Activated naive CD8-positive, alpha-beta T cell treated with anti-CD3 and anti-CD28 coated beads, Interleukin-2, amount 50 U/mL, for 24 hours (primary cell): ENCODE measurements around the gene OR5AU1.

ENCODE experiments used
- ATAC-seq: fragments of 150-1000 bp; cut with Tn5 transposase; one replicate; pipeline ENCODE4 v1.10.0; 2021
- DNase-seq: peaks from one replicate; pipeline ENCODE4 v3.0.0; 2021
- H3K27ac Mint-ChIP-seq: one replicate; pipeline ENCODE4 v1.8.0; 2021; ENCODE audit warnings: mild to moderate bottlenecking, mixed read lengths
- H3K27me3 Mint-ChIP-seq: one replicate; pipeline ENCODE4 v1.8.0; 2021; ENCODE audit warnings: mixed read lengths
- H3K36me3 Mint-ChIP-seq: one replicate; pipeline ENCODE4 v1.8.0; 2021; ENCODE audit warnings: low read depth, mixed read lengths
- H3K4me1 Mint-ChIP-seq: one replicate; pipeline ENCODE4 v1.8.0; 2021; ENCODE audit warnings: mixed read lengths
- H3K4me3 Mint-ChIP-seq: one replicate; pipeline ENCODE4 v1.8.0; 2021; ENCODE audit warnings: mild to moderate bottlenecking, moderate library complexity, mixed read lengths
- H3K9me3 Mint-ChIP-seq: one replicate; pipeline ENCODE4 v1.8.0; 2021; ENCODE audit warnings: mixed read lengths

OR5AU1 gene

GRCh38 chr14:21149641-21150367 is 6.1 kb downstream of the OR5AU1 start:
- DNase-seq (no peak), ATAC-seq (no peak)
- Mint-ChIP-seq H3K36me3 (no peaks in the 10 kb centered on the region), H3K9me3 (peaks cover 7% of the 10 kb centered on the region), H3K4me3 (no peak overlapping the region), H3K4me1 (no peaks in the 10 kb centered on the region), H3K27ac (no peak overlapping the region), H3K27me3 (peaks cover 4% of the 10 kb centered on the region)

- Mint-ChIP-seq H3K27ac (no peak overlapping the region), H3K27me3 (peaks cover 6% of the 10 kb centered on the region)
These were observed 10.4 kb downstream of the OR5AU1 start for GRCh38 chr14:21145437-21145836.

GRCh38 chr14:21142357-21142756 is 13.5 kb downstream of the OR5AU1 start:
- DNase-seq = no peak
- peaks cover 9% of the 10 kb centered on the region for H3K27me3 Mint-ChIP-seq
- no peak for ATAC-seq
- H3K9me3 Mint-ChIP-seq = peaks cover 7% of the 10 kb centered on the region
- no peak overlapping the region for H3K4me3 Mint-ChIP-seq
- H3K27ac Mint-ChIP-seq = no peak overlapping the region
- H3K36me3 Mint-ChIP-seq = no peaks in the 10 kb centered on the region
- no peaks in the 10 kb centered on the region for H3K4me1 Mint-ChIP-seq

More at GRCh38 chr14:21145437-21145836, 10.4 kb downstream of the OR5AU1 start:
- Mint-ChIP-seq H3K36me3 (no peaks in the 10 kb centered on the region), H3K9me3 (peaks cover 7% of the 10 kb centered on the region), H3K4me1 (no peaks in the 10 kb centered on the region), H3K4me3 (no peak overlapping the region)
- ATAC-seq (no peak), DNase-seq (no peak)

GRCh38 chr14:21136024-21136423 is 19.8 kb downstream of the OR5AU1 start:
- H3K36me3 Mint-ChIP-seq = no peaks in the 10 kb centered on the region
- H3K4me1 Mint-ChIP-seq = no peaks in the 10 kb centered on the region
- no peak overlapping the region for H3K27ac Mint-ChIP-seq
- peaks cover 3% of the 10 kb centered on the region for H3K27me3 Mint-ChIP-seq
- ATAC-seq (no peak), DNase-seq (no peak)
- H3K9me3 Mint-ChIP-seq = no peaks in the 10 kb centered on the region
- no peak overlapping the region for H3K4me3 Mint-ChIP-seq

DNA sequence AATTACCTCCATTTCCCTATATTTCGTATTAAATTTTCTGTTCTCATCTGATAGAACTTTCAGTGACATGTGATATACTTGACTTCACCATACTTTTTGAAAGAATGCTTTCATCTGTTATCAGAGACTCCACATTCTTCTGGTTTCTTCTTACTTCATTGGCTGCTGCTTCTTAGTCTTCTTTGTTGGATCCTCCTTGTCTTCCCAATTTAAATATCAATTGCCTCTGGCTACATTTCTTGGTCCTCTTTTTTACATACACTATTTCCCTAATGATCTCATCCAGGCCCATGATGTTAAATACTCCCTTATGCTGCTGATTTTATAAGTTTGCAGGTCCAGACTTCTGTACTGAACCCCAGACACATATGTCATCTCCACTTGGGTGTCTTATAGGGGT is 22.0 kb downstream of the OR5AU1 start:
- ATAC-seq (no peak), DNase-seq (no peak)
- no peaks in the 10 kb centered on the region for H3K9me3 Mint-ChIP-seq
- no peaks in the 10 kb centered on the region for H3K4me1 Mint-ChIP-seq
- no peaks in the 10 kb centered on the region for H3K36me3 Mint-ChIP-seq
- no peak overlapping the region for H3K27ac Mint-ChIP-seq
- no peaks in the 10 kb centered on the region for H3K27me3 Mint-ChIP-seq
- H3K4me3 Mint-ChIP-seq = no peak overlapping the region

GRCh38 chr14:21123429-21123828 is 32.4 kb downstream of the OR5AU1 start:
- H3K4me3 Mint-ChIP-seq = no peak overlapping the region
- DNase-seq = no peak
- H3K27ac Mint-ChIP-seq = no peak overlapping the region
- peaks cover 19% of the 10 kb centered on the region for H3K27me3 Mint-ChIP-seq
- no peaks in the 10 kb centered on the region for H3K4me1 Mint-ChIP-seq
- H3K36me3 Mint-ChIP-seq = peaks cover 3% of the 10 kb centered on the region
- H3K9me3 Mint-ChIP-seq = peaks cover 6% of the 10 kb centered on the region
- no peak for ATAC-seq

DNA sequence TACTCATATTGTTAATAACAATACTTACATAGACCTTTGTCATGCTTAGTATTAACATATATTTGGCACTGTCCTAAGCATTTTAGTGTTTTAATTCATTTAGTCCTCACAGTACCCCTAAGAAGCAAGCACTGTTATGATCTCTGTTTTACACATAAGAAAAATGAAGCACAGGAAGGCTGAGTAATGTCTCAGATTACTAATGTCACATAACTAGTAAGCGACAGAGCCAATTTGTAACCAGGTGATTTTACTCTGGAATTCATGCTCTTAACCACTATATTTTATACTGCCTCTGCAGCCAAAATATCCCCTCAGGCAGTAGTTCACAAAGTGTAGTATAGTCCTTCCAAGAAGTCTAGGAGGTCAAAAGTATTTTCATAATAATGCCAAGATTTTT is 34.7 kb downstream of the OR5AU1 start:
- Mint-ChIP-seq H3K9me3 (peaks cover 6% of the 10 kb centered on the region), H3K36me3 (peaks cover 3% of the 10 kb centered on the region), H3K4me1 (no peaks in the 10 kb centered on the region), H3K27ac (no peak overlapping the region), H3K4me3 (no peak overlapping the region), H3K27me3 (peaks cover 13% of the 10 kb centered on the region)
- DNase-seq = no peak
- no peak for ATAC-seq

GRCh38 chr14:21120686-21121085 is 35.2 kb downstream of the OR5AU1 start:
- Mint-ChIP-seq H3K9me3 (peaks cover 6% of the 10 kb centered on the region), H3K27ac (no peak overlapping the region), H3K27me3 (peaks cover 13% of the 10 kb centered on the region), H3K36me3 (peaks cover 3% of the 10 kb centered on the region), H3K4me3 (no peak overlapping the region), H3K4me1 (no peaks in the 10 kb centered on the region)
- no peak for ATAC-seq
- no peak for DNase-seq

GRCh38 chr14:21118933-21119332 is 36.9 kb downstream of the OR5AU1 start:
- no peaks in the 10 kb centered on the region for H3K9me3 Mint-ChIP-seq
- no peak for DNase-seq
- no peak for ATAC-seq
- H3K27me3 Mint-ChIP-seq = peaks cover 8% of the 10 kb centered on the region
- H3K4me3 Mint-ChIP-seq = no peak overlapping the region
- no peaks in the 10 kb centered on the region for H3K4me1 Mint-ChIP-seq
- H3K36me3 Mint-ChIP-seq = no peaks in the 10 kb centered on the region
- no peak overlapping the region for H3K27ac Mint-ChIP-seq

- Mint-ChIP-seq H3K27me3 (no peaks in the 10 kb centered on the region), H3K9me3 (no peaks in the 10 kb centered on the region), H3K4me1 (peaks cover 10% of the 10 kb centered on the region), H3K36me3 (no peaks in the 10 kb centered on the region), H3K4me3 (no peak overlapping the region), H3K27ac (no peak overlapping the region)
- no peak for DNase-seq
- ATAC-seq = no peak
These were observed 42.5 kb downstream of the OR5AU1 start for GRCh38 chr14:21113369-21113768.

DNA sequence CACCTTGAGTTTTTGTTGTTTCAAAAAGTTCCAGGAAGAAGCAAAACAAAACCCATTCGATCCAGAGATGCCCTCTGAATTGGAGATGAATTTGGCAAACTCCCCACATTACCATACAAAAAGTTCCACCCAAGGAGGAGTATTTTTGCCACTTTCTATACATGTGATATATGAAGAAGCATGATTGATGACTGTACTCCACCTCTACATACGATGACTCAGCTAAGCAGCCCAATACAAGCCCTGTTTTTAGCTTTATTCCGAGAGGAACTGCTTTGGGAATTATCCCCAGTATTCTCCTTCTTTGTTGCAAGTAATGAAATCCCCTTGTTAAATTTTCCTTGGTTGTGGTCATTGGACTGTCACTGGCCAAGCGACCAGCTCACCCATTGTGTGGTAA is 43.6 kb downstream of the OR5AU1 start:
- DNase-seq (no peak), ATAC-seq (no peak)
- peaks cover 10% of the 10 kb centered on the region for H3K4me1 Mint-ChIP-seq
- no peak overlapping the region for H3K4me3 Mint-ChIP-seq
- H3K27ac Mint-ChIP-seq = no peak overlapping the region
- H3K9me3 Mint-ChIP-seq = no peaks in the 10 kb centered on the region
- no peaks in the 10 kb centered on the region for H3K27me3 Mint-ChIP-seq
- no peaks in the 10 kb centered on the region for H3K36me3 Mint-ChIP-seq

DNA sequence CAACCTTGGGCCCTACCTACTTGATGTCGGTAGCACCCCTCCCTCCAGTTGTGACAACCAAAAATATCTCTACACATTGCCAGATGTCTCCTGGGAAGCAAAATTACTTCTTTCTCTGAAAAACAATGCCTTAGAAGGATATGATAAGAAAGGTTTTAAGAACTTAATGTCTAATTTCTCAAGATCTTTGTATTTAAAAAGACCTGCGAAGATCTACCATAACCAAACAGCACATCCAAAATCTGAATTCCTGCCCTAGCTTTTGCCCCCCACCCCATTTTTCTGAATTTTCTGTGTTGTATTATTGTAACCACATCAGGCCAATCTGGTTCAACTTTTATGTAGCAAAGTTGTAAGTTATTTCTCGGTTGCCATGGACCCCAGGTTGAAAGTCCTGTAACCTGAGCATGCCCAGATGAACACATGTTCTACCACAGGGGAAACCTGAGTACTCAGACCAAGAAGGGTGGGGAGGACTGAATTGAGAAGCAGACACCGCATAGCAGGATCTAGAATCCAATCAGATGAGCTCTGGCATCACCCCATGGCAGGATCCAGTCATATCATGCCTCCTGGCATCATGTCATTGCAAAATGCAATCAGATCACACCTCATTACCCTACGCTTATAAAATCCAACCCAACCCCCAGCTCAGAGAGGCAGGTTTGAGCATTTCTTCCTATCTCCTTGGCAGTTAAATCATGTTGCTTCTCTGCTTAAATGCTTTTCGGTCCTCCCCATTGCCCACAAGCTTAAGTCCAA is 46.3 kb downstream of the OR5AU1 start:
- ATAC-seq (peak; percentile 76), DNase-seq (no peak)
- peaks cover 23% of the 10 kb centered on the region for H3K4me1 Mint-ChIP-seq
- no peaks in the 10 kb centered on the region for H3K9me3 Mint-ChIP-seq
- H3K4me3 Mint-ChIP-seq = no peak overlapping the region
- H3K36me3 Mint-ChIP-seq = no peaks in the 10 kb centered on the region
- no peaks in the 10 kb centered on the region for H3K27me3 Mint-ChIP-seq
- H3K27ac Mint-ChIP-seq = no peak overlapping the region

DNA sequence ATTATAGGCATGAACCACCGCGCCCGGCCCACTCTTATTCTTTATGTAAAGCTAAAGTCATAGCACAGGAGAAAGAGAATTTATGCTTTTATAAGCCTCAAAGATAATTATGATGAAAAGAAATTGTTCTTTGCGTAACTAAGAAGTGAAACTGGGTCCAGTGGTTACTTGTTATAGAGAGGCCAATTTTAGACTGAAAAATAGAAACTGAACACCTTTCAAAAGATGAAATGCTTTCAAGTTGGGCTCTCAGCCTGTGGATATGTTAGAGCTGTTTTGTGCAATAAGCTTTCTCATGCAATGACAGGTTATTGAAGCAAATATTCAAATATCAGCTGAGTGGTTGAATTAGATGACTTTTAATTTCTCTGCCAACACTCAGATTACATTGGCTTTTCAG is 47.1 kb downstream of the OR5AU1 start:
- H3K9me3 Mint-ChIP-seq = no peaks in the 10 kb centered on the region
- ATAC-seq = no peak
- H3K27ac Mint-ChIP-seq = no peak overlapping the region
- peaks cover 24% of the 10 kb centered on the region for H3K4me1 Mint-ChIP-seq
- no peak overlapping the region for H3K4me3 Mint-ChIP-seq
- DNase-seq = no peak
- H3K27me3 Mint-ChIP-seq = no peaks in the 10 kb centered on the region
- H3K36me3 Mint-ChIP-seq = no peaks in the 10 kb centered on the region

GRCh38 chr14:21107283-21107800 is 48.5 kb downstream of the OR5AU1 start:
- H3K9me3 Mint-ChIP-seq = no peaks in the 10 kb centered on the region
- H3K27me3 Mint-ChIP-seq = no peaks in the 10 kb centered on the region
- H3K4me1 Mint-ChIP-seq = peaks cover 34% of the 10 kb centered on the region
- DNase-seq (no peak), ATAC-seq (no peak)
- no peaks in the 10 kb centered on the region for H3K36me3 Mint-ChIP-seq
- H3K4me3 Mint-ChIP-seq = no peak overlapping the region
- H3K27ac Mint-ChIP-seq = no peak overlapping the region
